ENCODE measurements around the gene GPBP1. TPM values are rescaled to one million over a fixed set of nuclear protein-coding genes. Genes with fewer than 3 reads are reported as not detected.

Gene GPBP1
- total RNA-seq, 1 experiment from 2014 or later, result 69.5 TPM

DNA sequence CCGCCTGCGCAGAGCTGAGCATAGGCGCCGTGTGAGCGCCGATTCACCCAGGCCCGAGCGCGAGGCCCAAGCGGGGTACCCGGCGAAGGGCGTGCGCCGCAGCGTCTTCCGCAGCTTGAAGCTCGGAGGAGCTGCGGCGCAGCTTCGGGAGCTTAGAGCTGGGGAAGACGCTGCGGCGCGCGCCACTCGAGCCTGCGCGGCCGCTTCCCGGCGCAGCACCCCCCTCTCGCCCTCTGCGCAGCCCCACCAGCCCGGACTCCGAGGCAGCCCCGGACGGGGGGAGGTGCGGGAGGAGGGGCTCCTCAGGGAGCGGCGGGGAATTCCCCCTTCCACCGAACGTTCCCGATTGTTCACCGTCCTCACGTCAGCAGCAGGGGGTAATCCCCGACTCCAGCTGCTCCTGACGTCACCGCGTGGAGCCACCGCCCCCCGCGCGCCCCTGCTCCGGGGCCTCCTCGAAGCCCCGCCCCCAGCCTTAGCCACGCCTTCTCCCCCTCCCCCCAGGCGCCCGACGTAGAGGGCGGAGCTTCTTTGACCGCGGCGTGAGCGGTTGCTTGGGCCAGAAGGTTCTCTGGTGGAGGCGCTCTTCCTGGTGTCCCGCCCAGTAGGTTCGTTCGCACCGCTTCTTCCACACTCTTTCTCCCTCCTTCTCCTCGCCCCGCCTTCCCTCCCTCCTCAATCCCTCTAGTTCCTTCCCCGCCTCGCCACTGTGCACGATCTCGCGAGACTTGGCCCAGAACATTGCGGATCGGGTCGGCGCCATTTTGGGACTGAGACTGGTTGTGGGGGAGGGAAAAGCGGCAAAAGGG lies at the start of gene GPBP1 (continued):
- no peak for TF ChIP-seq ZNF274 (IDR thresholded peaks at IDR 0.05; ENCODE audit: low read depth, low read length)
- TF ChIP-seq, protein P1, sequence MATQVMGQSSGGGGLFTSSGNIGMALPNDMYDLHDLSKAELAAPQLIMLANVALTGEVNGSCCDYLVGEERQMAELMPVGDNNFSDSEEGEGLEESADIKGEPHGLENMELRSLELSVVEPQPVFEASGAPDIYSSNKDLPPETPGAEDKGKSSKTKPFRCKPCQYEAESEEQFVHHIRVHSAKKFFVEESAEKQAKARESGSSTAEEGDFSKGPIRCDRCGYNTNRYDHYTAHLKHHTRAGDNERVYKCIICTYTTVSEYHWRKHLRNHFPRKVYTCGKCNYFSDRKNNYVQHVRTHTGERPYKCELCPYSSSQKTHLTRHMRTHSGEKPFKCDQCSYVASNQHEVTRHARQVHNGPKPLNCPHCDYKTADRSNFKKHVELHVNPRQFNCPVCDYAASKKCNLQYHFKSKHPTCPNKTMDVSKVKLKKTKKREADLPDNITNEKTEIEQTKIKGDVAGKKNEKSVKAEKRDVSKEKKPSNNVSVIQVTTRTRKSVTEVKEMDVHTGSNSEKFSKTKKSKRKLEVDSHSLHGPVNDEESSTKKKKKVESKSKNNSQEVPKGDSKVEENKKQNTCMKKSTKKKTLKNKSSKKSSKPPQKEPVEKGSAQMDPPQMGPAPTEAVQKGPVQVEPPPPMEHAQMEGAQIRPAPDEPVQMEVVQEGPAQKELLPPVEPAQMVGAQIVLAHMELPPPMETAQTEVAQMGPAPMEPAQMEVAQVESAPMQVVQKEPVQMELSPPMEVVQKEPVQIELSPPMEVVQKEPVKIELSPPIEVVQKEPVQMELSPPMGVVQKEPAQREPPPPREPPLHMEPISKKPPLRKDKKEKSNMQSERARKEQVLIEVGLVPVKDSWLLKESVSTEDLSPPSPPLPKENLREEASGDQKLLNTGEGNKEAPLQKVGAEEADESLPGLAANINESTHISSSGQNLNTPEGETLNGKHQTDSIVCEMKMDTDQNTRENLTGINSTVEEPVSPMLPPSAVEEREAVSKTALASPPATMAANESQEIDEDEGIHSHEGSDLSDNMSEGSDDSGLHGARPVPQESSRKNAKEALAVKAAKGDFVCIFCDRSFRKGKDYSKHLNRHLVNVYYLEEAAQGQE (IDR thresholded peaks at IDR 0.05; ENCODE audit: low read depth), result no peak
- TF ChIP-seq EZH2phosphoT487 (IDR thresholded peaks at IDR 0.05; ENCODE audit: borderline replicate concordance), result no peak
- no peak for TF ChIP-seq RAD21 (IDR thresholded peaks at IDR 0.05; ENCODE audit: low read depth)

DNA sequence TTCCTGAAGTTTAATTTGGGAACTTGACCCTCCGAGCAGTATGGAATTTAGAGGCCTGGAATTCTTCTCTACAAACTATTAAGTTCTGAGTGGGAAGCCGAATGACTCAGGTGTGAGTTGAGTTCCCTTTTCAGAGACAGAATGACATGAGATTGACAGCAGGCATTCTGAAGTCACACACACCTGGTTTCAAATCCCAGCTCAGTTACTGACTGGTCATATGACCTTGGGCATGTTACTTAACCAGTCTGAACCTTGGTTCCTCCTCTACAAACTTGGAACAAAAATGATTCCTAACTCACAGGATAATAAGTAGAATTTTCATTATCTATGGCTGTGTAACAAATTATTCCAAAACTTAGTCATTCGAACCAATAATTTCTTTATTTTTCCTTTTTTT lies 45.5 kb upstream of the GPBP1 start:
- CTCF ChIA-PET, result no interaction called here
- Histone ChIP-seq H3K9me3 (ENCODE audit: control insufficient read depth in 1 of 2, insufficient read depth in 1 of 2, low read depth in 1 of 2, low read length in 2 of 2) (no peaks in the 10 kb centered on the region), H3K4me3 (replicated peaks in 1 of 2; ENCODE audit: low read depth in 1 of 2, low read length in 2 of 2) (no peak overlapping the region), H2AFZ (ENCODE audit: low read depth, low read length, poor library complexity, severe bottlenecking) (no peak overlapping the region), H3K27ac (ENCODE audit: low read depth, low read length) (no peak overlapping the region), H3K79me2 (ENCODE audit: insufficient read depth, low read length) (no peaks in the 10 kb centered on the region), H3K36me3 (ENCODE audit: control insufficient read depth in 1 of 2, insufficient read depth in 2 of 2, low read length in 2 of 2) (no peaks in the 10 kb centered on the region), H3K4me1 (ENCODE audit: control insufficient read depth in 1 of 2, insufficient read depth in 2 of 2, low read length in 2 of 2) (no peaks in the 10 kb centered on the region), H3K9ac (ENCODE audit: low read length) (no peak overlapping the region), H4K20me1 (ENCODE audit: insufficient read depth) (no peaks in the 10 kb centered on the region), H3K9me2 (ENCODE audit: insufficient read depth) (no peaks in the 10 kb centered on the region), H3K27me3 (ENCODE audit: insufficient read depth, low read length) (no peaks in the 10 kb centered on the region), H3K4me2 (ENCODE audit: low read length) (no peak overlapping the region)
- intact Hi-C loops (cut with micrococcal nuclease), result no loop called here
- DNase-seq (ENCODE audit: low read depth, low spot score) (no peak), ATAC-seq (no peak)
- TF ChIP-seq ZNF274 (IDR thresholded peaks at IDR 0.05; ENCODE audit: low read depth, low read length) (no peak), SP1 (IDR thresholded peaks at IDR 0.05; ENCODE audit: low read depth) (no peak), POLR2AphosphoS5 (IDR thresholded peaks at IDR 0.05; ENCODE audit: low read depth, low read length) (no peak), POLR2A (IDR thresholded peaks at IDR 0.05; ENCODE audit: borderline replicate concordance, extremely low read depth, insufficient read depth, insufficient read length) (no peak), SRF (IDR thresholded peaks at IDR 0.05; ENCODE audit: low read depth) (no peak), JUND (IDR thresholded peaks at IDR 0.05) (no peak), CEBPB (IDR thresholded peaks at IDR 0.05; ENCODE audit: low read depth) (no peak), ZFX (IDR thresholded peaks at IDR 0.05) (no peak), EZH2phosphoT487 (IDR thresholded peaks at IDR 0.05; ENCODE audit: borderline replicate concordance) (no peak), YY1 (IDR thresholded peaks at IDR 0.05; ENCODE audit: extremely low read depth, insufficient replicate concordance, low read depth, low read length) (no peak)
- TF ChIP-seq, protein P2, sequence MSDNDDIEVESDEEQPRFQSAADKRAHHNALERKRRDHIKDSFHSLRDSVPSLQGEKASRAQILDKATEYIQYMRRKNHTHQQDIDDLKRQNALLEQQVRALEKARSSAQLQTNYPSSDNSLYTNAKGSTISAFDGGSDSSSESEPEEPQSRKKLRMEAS (IDR thresholded peaks at IDR 0.05), result no peak
- no TSS peak for BruUV-seq (replicated peaks)
- RAD21 ChIA-PET (ENCODE audit: low non-redundant PET in 1 of 2, low total read pairs in 2 of 2, uncharacterized antibody in 2 of 2, unreplicated experiment in 2 of 2), result no interaction called here
- POLR2A ChIA-PET, result no interaction called here
